Mucosa of rectum (tissue), 2 donors: ENCODE data around the gene RBP3.

Experiments
- H3K27ac ChIP-seq, 2 donors: one replicate each; pipeline ENCODE4 v1.7.0; 2013; ENCODE audit warnings: inconsistent platforms in 2 of 2, low read depth in 2 of 2, low read length in 2 of 2
- H3K27me3 ChIP-seq, 2 donors: one replicate each; pipeline ENCODE4 v1.7.0; 2013; ENCODE audit warnings: low read length in 2 of 2; ENCODE audit not compliant: control insufficient read depth in 2 of 2, insufficient read depth in 2 of 2
- H3K36me3 ChIP-seq, 2 donors: one replicate each; pipeline ENCODE4 v1.7.0; 2013; ENCODE audit warnings: low read length in 2 of 2; ENCODE audit not compliant: control insufficient read depth in 2 of 2, insufficient read depth in 2 of 2
- H3K4me1 ChIP-seq, 2 donors: one replicate each; pipeline ENCODE4 v1.7.0; 2013; ENCODE audit warnings: low read length in 2 of 2, mild to moderate bottlenecking in 1 of 2; ENCODE audit not compliant: control insufficient read depth in 2 of 2, insufficient read depth in 2 of 2
- H3K4me3 ChIP-seq, 2 donors: one replicate each; pipeline ENCODE4 v1.7.0; 2013; ENCODE audit warnings: low read length in 2 of 2
- H3K9ac ChIP-seq, 2 donors: one replicate each; pipeline ENCODE4 v1.7.0; 2013; ENCODE audit warnings: low read length in 2 of 2, low read depth in 1 of 2, mild to moderate bottlenecking in 1 of 2
- H3K9me3 ChIP-seq, 2 donors: one replicate each; pipeline ENCODE4 v1.7.0; 2013; ENCODE audit warnings: low read length in 2 of 2; ENCODE audit not compliant: control insufficient read depth in 2 of 2
- donor health status: healthy.
- donor health status: Normal muscosa, but diverticular disease.

The RBP3 gene

GRCh38 chr10:47400251-47400650 is 52.1 kb downstream of the RBP3 start:
- Histone ChIP-seq H3K9me3 (no peaks in the 10 kb centered on the region), H3K27me3 (no peaks in the 10 kb centered on the region), H3K36me3 (no peaks in the 10 kb centered on the region), H3K4me1 (no peaks in the 10 kb centered on the region), H3K4me3 (no peak overlapping the region), H3K27ac (no peak overlapping the region), H3K9ac (no peak overlapping the region)

GRCh38 chr10:47400786-47401185 is 52.6 kb downstream of the RBP3 start:
- Histone ChIP-seq H3K9ac (no peak overlapping the region), H3K4me1 (no peaks in the 10 kb centered on the region), H3K4me3 (no peak overlapping the region), H3K27me3 (no peaks in the 10 kb centered on the region), H3K27ac (no peak overlapping the region), H3K9me3 (no peaks in the 10 kb centered on the region), H3K36me3 (no peaks in the 10 kb centered on the region)

GRCh38 chr10:47401210-47401609 is 53.0 kb downstream of the RBP3 start:
- Histone ChIP-seq H3K9ac (no peak overlapping the region), H3K27me3 (no peaks in the 10 kb centered on the region), H3K27ac (no peak overlapping the region), H3K9me3 (no peaks in the 10 kb centered on the region), H3K36me3 (no peaks in the 10 kb centered on the region), H3K4me1 (no peaks in the 10 kb centered on the region), H3K4me3 (no peak overlapping the region)

- H3K4me1 ChIP-seq = no peaks in the 10 kb centered on the region
- no peaks in the 10 kb centered on the region for H3K9me3 ChIP-seq
- no peak overlapping the region for H3K27ac ChIP-seq
- no peak overlapping the region for H3K4me3 ChIP-seq
- H3K36me3 ChIP-seq = no peaks in the 10 kb centered on the region
- H3K27me3 ChIP-seq = no peaks in the 10 kb centered on the region
- H3K9ac ChIP-seq = no peak overlapping the region
These were observed 53.9 kb downstream of the RBP3 start for GRCh38 chr10:47401874-47402640.

- H3K36me3 ChIP-seq = no peaks in the 10 kb centered on the region
- H3K4me1 ChIP-seq = no peaks in the 10 kb centered on the region
- no peak overlapping the region for H3K9ac ChIP-seq
- no peak overlapping the region for H3K27ac ChIP-seq
- no peaks in the 10 kb centered on the region for H3K27me3 ChIP-seq
- no peaks in the 10 kb centered on the region for H3K9me3 ChIP-seq
- no peak overlapping the region for H3K4me3 ChIP-seq
These were observed 54.6 kb downstream of the RBP3 start for GRCh38 chr10:47402641-47403301.

GRCh38 chr10:47403446-47404318 is 55.5 kb downstream of the RBP3 start:
- Histone ChIP-seq H3K9me3 (no peaks in the 10 kb centered on the region), H3K4me3 (no peak overlapping the region), H3K27ac (no peak overlapping the region), H3K36me3 (no peaks in the 10 kb centered on the region), H3K9ac (no peak overlapping the region), H3K27me3 (no peaks in the 10 kb centered on the region), H3K4me1 (no peaks in the 10 kb centered on the region)

- no peaks in the 10 kb centered on the region for H3K36me3 ChIP-seq
- no peak overlapping the region for H3K27ac ChIP-seq
- H3K9me3 ChIP-seq = no peaks in the 10 kb centered on the region
- no peaks in the 10 kb centered on the region for H3K27me3 ChIP-seq
- H3K4me3 ChIP-seq = no peak overlapping the region
- H3K4me1 ChIP-seq = no peaks in the 10 kb centered on the region
- no peak overlapping the region for H3K9ac ChIP-seq
These were observed 56.3 kb downstream of the RBP3 start for GRCh38 chr10:47404446-47404845.

- H3K27me3 ChIP-seq = no peaks in the 10 kb centered on the region
- no peaks in the 10 kb centered on the region for H3K9me3 ChIP-seq
- H3K9ac ChIP-seq = no peak overlapping the region
- no peaks in the 10 kb centered on the region for H3K4me1 ChIP-seq
- H3K36me3 ChIP-seq = no peaks in the 10 kb centered on the region
- H3K27ac ChIP-seq = no peak overlapping the region
- H3K4me3 ChIP-seq = no peak overlapping the region
These were observed 56.8 kb downstream of the RBP3 start for GRCh38 chr10:47404937-47405336.

- Histone ChIP-seq H3K4me1 (no peaks in the 10 kb centered on the region), H3K36me3 (no peaks in the 10 kb centered on the region), H3K9me3 (no peaks in the 10 kb centered on the region), H3K9ac (no peak overlapping the region), H3K4me3 (no peak overlapping the region), H3K27me3 (no peaks in the 10 kb centered on the region), H3K27ac (no peak overlapping the region)
These were observed 57.8 kb downstream of the RBP3 start for GRCh38 chr10:47405857-47406547.

- H3K27me3 ChIP-seq = no peaks in the 10 kb centered on the region
- H3K9me3 ChIP-seq = no peaks in the 10 kb centered on the region
- no peak overlapping the region for H3K4me3 ChIP-seq
- H3K4me1 ChIP-seq = no peaks in the 10 kb centered on the region
- no peaks in the 10 kb centered on the region for H3K36me3 ChIP-seq
- no peak overlapping the region for H3K27ac ChIP-seq
- H3K9ac ChIP-seq = no peak overlapping the region
These were observed 58.3 kb downstream of the RBP3 start for GRCh38 chr10:47406548-47406869.
